ENCODE data around the gene HNRNPK. TPM values are rescaled to one million over a fixed set of nuclear protein-coding genes. Genes with fewer than 3 reads are reported as not detected.

The HNRNPK gene
- total RNA-seq, 2 donors from 2014 or later = 273 to 345 TPM

DNA sequence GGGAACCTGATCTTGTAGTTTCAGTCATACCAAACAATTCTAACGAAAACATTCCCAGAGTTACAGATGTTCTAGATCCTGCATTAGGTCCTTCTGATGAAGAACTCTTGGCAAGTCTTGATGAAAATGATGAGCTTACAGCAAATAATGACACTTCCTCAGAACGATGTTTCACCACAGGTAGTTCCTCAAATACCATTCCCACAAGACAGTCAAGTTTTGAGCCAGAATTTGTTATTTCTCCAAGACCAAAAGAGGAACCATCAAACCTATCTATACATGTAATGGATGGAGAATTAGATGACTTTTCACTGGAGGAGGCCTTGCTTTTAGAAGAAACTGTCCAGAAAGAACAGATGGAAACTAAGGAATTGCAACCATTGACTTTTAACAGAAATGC, 21.6 kb upstream of the HNRNPK start:
- H3K4me1 ChIP-seq = no peaks in the 10 kb centered on the region
- H3K36me3 ChIP-seq = no peaks in the 10 kb centered on the region
- no peak for DNase-seq (ENCODE audit: low spot score)
- H3K27me3 ChIP-seq = no peaks in the 10 kb centered on the region
- no peaks in the 10 kb centered on the region for H3K9me3 ChIP-seq
- H3K27ac ChIP-seq = no peak overlapping the region
- TF ChIP-seq CTCF (IDR thresholded peaks at IDR 0.05) = no peak
- no peak overlapping the region for H3K4me3 ChIP-seq

DNA sequence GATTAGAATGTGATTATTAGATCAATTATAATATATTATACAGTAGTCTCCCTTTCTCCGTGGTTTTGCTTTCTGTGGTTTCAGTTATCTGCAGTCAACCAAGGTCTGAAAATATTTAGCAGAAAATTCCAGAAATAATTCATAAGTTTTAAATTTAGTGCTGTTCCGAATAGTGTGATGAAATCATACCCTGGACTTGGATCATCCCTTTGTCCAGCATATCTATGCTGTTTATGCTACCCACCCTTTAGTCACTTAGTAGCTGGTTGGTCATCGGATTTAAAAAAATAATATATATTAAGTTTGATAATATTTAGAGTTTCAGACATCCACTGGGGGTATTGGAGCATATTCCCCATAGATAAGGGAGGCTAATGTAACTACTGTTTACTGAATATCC, 20.2 kb upstream of the HNRNPK start:
- TF ChIP-seq CTCF (IDR thresholded peaks at IDR 0.05) = no peak

DNA sequence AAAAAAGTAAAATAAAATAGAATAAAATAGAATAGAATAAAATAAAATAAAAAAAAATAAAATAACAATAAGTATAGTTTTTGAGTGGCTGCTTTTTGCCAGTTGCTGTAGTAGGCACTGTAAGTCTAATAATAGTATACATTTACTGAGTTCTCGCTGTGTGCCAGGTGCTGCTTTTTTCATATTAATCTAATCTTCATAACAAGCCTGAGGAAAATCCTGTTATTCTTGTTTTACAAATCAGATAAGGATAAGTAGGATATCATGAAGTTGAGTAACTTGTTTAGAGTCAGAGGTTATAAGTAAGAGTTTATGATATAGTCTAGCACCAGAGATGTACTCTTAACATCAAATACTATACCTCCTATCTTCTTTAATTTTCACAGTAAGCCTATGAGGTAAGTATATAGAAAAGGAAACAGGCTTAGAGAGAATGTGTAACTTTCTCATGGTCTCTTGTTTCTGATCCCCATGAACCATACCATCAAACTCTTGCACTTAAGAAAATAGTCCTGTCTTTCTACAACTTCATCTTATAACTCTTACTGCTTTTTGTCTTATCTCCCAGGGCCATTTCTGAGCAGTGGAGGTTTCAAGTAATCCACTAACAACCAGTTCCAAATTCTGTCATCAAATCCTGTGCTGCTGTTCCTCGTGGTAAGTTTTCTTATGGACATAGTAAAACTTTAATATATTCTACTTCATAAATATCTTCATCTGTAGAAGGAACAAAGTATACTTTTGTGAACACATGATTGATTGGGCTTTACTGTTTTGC, 19.3 kb upstream of the HNRNPK start:
- no peaks in the 10 kb centered on the region for H3K36me3 ChIP-seq
- H3K4me1 ChIP-seq = no peaks in the 10 kb centered on the region
- no peaks in the 10 kb centered on the region for H3K27me3 ChIP-seq
- no peaks in the 10 kb centered on the region for H3K9me3 ChIP-seq
- no peak overlapping the region for H3K4me3 ChIP-seq
- no peak overlapping the region for H3K27ac ChIP-seq
- no peak for TF ChIP-seq CTCF (IDR thresholded peaks at IDR 0.05)
- DNase-seq (ENCODE audit: low spot score) = no peak

More for the DNA sequence above, 20.2 kb upstream of the HNRNPK start:
- DNase-seq (ENCODE audit: low spot score) = no peak
- H3K27ac ChIP-seq = no peak overlapping the region
- no peaks in the 10 kb centered on the region for H3K4me1 ChIP-seq
- H3K9me3 ChIP-seq = no peaks in the 10 kb centered on the region
- no peaks in the 10 kb centered on the region for H3K36me3 ChIP-seq
- no peak overlapping the region for H3K4me3 ChIP-seq
- H3K27me3 ChIP-seq = no peaks in the 10 kb centered on the region

DNA sequence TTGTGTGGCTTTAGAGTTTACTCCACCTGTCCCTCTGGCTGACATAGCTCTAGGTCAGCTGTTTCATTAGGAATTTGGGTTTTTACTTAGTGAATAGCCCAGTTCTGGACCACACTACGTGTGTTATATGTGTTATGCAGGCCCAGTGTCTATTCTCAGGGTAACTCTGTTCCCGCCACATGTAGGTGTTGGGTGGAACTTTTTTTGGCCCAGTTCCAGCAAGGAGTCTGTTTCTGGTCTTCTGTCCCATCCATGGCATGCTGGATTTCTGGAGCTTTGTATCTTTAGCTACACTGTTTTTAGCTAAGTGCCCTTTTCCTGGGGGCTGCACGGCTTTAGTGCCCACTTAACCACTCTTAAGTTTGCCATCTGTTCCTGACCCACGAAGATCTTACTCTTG, 16.1 kb upstream of the HNRNPK start:
- H3K27ac ChIP-seq = no peak overlapping the region
- no peaks in the 10 kb centered on the region for H3K27me3 ChIP-seq
- H3K4me3 ChIP-seq = no peak overlapping the region
- H3K36me3 ChIP-seq = no peaks in the 10 kb centered on the region
- no peaks in the 10 kb centered on the region for H3K9me3 ChIP-seq
- H3K4me1 ChIP-seq = no peaks in the 10 kb centered on the region
- DNase-seq (ENCODE audit: low spot score) = no peak
- TF ChIP-seq CTCF (IDR thresholded peaks at IDR 0.05) = no peak

- TF ChIP-seq CTCF (IDR thresholded peaks at IDR 0.05) = no peak
- Histone ChIP-seq H3K27me3 (no peaks in the 10 kb centered on the region), H3K4me3 (no peak overlapping the region), H3K36me3 (no peaks in the 10 kb centered on the region), H3K9me3 (no peaks in the 10 kb centered on the region), H3K4me1 (no peaks in the 10 kb centered on the region), H3K27ac (no peak overlapping the region)
- no peak for DNase-seq (ENCODE audit: low spot score)
These were observed 12.9 kb upstream of the HNRNPK start for GRCh38 chr9:83992901-83993300.

- DNase-seq (ENCODE audit: low spot score) = no peak
- no peak for TF ChIP-seq CTCF (IDR thresholded peaks at IDR 0.05)
- Histone ChIP-seq H3K27ac (no peak overlapping the region), H3K4me3 (no peak overlapping the region), H3K9me3 (no peaks in the 10 kb centered on the region), H3K27me3 (no peaks in the 10 kb centered on the region), H3K4me1 (no peaks in the 10 kb centered on the region), H3K36me3 (no peaks in the 10 kb centered on the region)
These were observed 12.4 kb upstream of the HNRNPK start for GRCh38 chr9:83992407-83992806.
